Memory B cell (primary cell): ENCODE data around the gene BUB1B.

ENCODE experiments used
- ATAC-seq: fragments of 150-1000 bp; cut with Tn5 transposase; 2 replicates; pipeline ENCODE4 v1.10.0; 2021; ENCODE audit warnings: low read depth, mild to moderate bottlenecking, moderate library complexity
- DNase-seq, 2 donors: peaks; one replicate each; pipeline ENCODE4 v3.0.0; 2022; ENCODE audit warnings: low spot score in 2 of 2
- H3K27ac Mint-ChIP-seq: one replicate; pipeline ENCODE4 v1.8.0; 2022; ENCODE audit warnings: mild to moderate bottlenecking, moderate library complexity, mixed read lengths
- H3K27me3 Mint-ChIP-seq: one replicate; pipeline ENCODE4 v1.8.0; 2022; ENCODE audit warnings: mixed read lengths
- H3K36me3 Mint-ChIP-seq: one replicate; pipeline ENCODE4 v1.8.0; 2022; ENCODE audit warnings: mild to moderate bottlenecking, mixed read lengths
- H3K4me1 Mint-ChIP-seq: one replicate; pipeline ENCODE4 v1.8.0; 2022; ENCODE audit warnings: mixed read lengths
- H3K4me3 Mint-ChIP-seq: one replicate; pipeline ENCODE4 v1.8.0; 2022; ENCODE audit warnings: mild to moderate bottlenecking, moderate library complexity, mixed read lengths
- H3K9me3 Mint-ChIP-seq: one replicate; pipeline ENCODE4 v1.8.0; 2022; ENCODE audit warnings: mixed read lengths

BUB1B gene

GRCh38 chr15:40253167-40253790 lies 92.4 kb downstream of the BUB1B start:
- H3K4me3 Mint-ChIP-seq: peak overlapping the region; percentile 78
- H3K9me3 Mint-ChIP-seq: no peaks in the 10 kb centered on the region
- H3K4me1 Mint-ChIP-seq: peaks cover 11% of the 10 kb centered on the region
- H3K36me3 Mint-ChIP-seq: no peaks in the 10 kb centered on the region
- H3K27me3 Mint-ChIP-seq: peaks cover 11% of the 10 kb centered on the region
- DNase-seq: no peak
- H3K27ac Mint-ChIP-seq: no peak overlapping the region
- no peak for ATAC-seq

- ATAC-seq (no peak), DNase-seq (no peak)
- Mint-ChIP-seq H3K9me3 (no peaks in the 10 kb centered on the region), H3K27me3 (peaks cover 11% of the 10 kb centered on the region), H3K4me3 (no peak overlapping the region), H3K4me1 (peaks cover 11% of the 10 kb centered on the region), H3K27ac (no peak overlapping the region), H3K36me3 (no peaks in the 10 kb centered on the region)
Measured at GRCh38 chr15:40254452-40254851, 93.6 kb downstream of the BUB1B start.

GRCh38 chr15:40255033-40255432 lies 94.2 kb downstream of the BUB1B start:
- Mint-ChIP-seq H3K9me3 (no peaks in the 10 kb centered on the region), H3K36me3 (no peaks in the 10 kb centered on the region), H3K4me3 (no peak overlapping the region), H3K4me1 (peaks cover 11% of the 10 kb centered on the region), H3K27me3 (peaks cover 11% of the 10 kb centered on the region), H3K27ac (no peak overlapping the region)
- ATAC-seq: no peak
- no peak for DNase-seq

- Mint-ChIP-seq H3K27me3 (peaks cover 10% of the 10 kb centered on the region), H3K4me1 (peaks cover 11% of the 10 kb centered on the region), H3K4me3 (no peak overlapping the region), H3K27ac (no peak overlapping the region), H3K9me3 (no peaks in the 10 kb centered on the region), H3K36me3 (no peaks in the 10 kb centered on the region)
- DNase-seq: no peak
- ATAC-seq: no peak
Measured at GRCh38 chr15:40256638-40257235, 95.9 kb downstream of the BUB1B start.

- no peak overlapping the region for H3K27ac Mint-ChIP-seq
- ATAC-seq (no peak), DNase-seq (no peak)
- H3K4me1 Mint-ChIP-seq: peaks cover 11% of the 10 kb centered on the region
- peaks cover 9% of the 10 kb centered on the region for H3K27me3 Mint-ChIP-seq
- no peak overlapping the region for H3K4me3 Mint-ChIP-seq
- H3K9me3 Mint-ChIP-seq: no peaks in the 10 kb centered on the region
- no peaks in the 10 kb centered on the region for H3K36me3 Mint-ChIP-seq
Measured at GRCh38 chr15:40257656-40258450, 97.0 kb downstream of the BUB1B start.

- DNase-seq (no peak), ATAC-seq (no peak)
Measured at GRCh38 chr15:40258544-40258943, 97.7 kb downstream of the BUB1B start.

GRCh38 chr15:40259021-40259420 lies 98.2 kb downstream of the BUB1B start:
- Mint-ChIP-seq H3K27ac (no peak overlapping the region), H3K4me3 (no peak overlapping the region), H3K4me1 (peaks cover under 1% of the 10 kb centered on the region), H3K27me3 (peaks cover 2% of the 10 kb centered on the region), H3K36me3 (no peaks in the 10 kb centered on the region), H3K9me3 (no peaks in the 10 kb centered on the region)
- ATAC-seq: no peak
- no peak for DNase-seq

More at GRCh38 chr15:40258544-40258943, 97.7 kb downstream of the BUB1B start:
- H3K9me3 Mint-ChIP-seq: no peaks in the 10 kb centered on the region
- peaks cover 6% of the 10 kb centered on the region for H3K27me3 Mint-ChIP-seq
- no peak overlapping the region for H3K4me3 Mint-ChIP-seq
- peaks cover 6% of the 10 kb centered on the region for H3K4me1 Mint-ChIP-seq
- H3K36me3 Mint-ChIP-seq: no peaks in the 10 kb centered on the region
- H3K27ac Mint-ChIP-seq: no peak overlapping the region

- Mint-ChIP-seq H3K9me3 (no peaks in the 10 kb centered on the region), H3K27me3 (peaks cover 2% of the 10 kb centered on the region), H3K4me1 (no peaks in the 10 kb centered on the region), H3K4me3 (no peak overlapping the region), H3K27ac (no peak overlapping the region), H3K36me3 (no peaks in the 10 kb centered on the region)
- ATAC-seq (no peak), DNase-seq (no peak)
Measured at GRCh38 chr15:40263024-40263754, 102.3 kb downstream of the BUB1B start.

GRCh38 chr15:40264321-40265153 lies 103.7 kb downstream of the BUB1B start:
- DNase-seq (no peak), ATAC-seq (no peak)
- Mint-ChIP-seq H3K9me3 (no peaks in the 10 kb centered on the region), H3K27me3 (peaks cover 2% of the 10 kb centered on the region), H3K4me1 (no peaks in the 10 kb centered on the region), H3K36me3 (no peaks in the 10 kb centered on the region), H3K4me3 (no peak overlapping the region), H3K27ac (no peak overlapping the region)

- Mint-ChIP-seq H3K9me3 (no peaks in the 10 kb centered on the region), H3K36me3 (no peaks in the 10 kb centered on the region), H3K27ac (no peak overlapping the region), H3K4me1 (no peaks in the 10 kb centered on the region), H3K27me3 (peaks cover 2% of the 10 kb centered on the region), H3K4me3 (no peak overlapping the region)
- ATAC-seq (no peak), DNase-seq (no peak)
Measured at GRCh38 chr15:40265355-40265754, 104.5 kb downstream of the BUB1B start.

GRCh38 chr15:40265875-40266274 lies 105.0 kb downstream of the BUB1B start:
- no peak overlapping the region for H3K27ac Mint-ChIP-seq
- peaks cover 2% of the 10 kb centered on the region for H3K27me3 Mint-ChIP-seq
- no peaks in the 10 kb centered on the region for H3K36me3 Mint-ChIP-seq
- no peak overlapping the region for H3K4me3 Mint-ChIP-seq
- no peaks in the 10 kb centered on the region for H3K4me1 Mint-ChIP-seq
- H3K9me3 Mint-ChIP-seq: no peaks in the 10 kb centered on the region
- no peak for ATAC-seq
- DNase-seq: no peak

GRCh38 chr15:40266828-40267304 lies 106.0 kb downstream of the BUB1B start:
- H3K27me3 Mint-ChIP-seq: peaks cover 2% of the 10 kb centered on the region
- no peak for ATAC-seq
- no peak for DNase-seq
- no peak overlapping the region for H3K4me3 Mint-ChIP-seq
- no peak overlapping the region for H3K27ac Mint-ChIP-seq
- no peaks in the 10 kb centered on the region for H3K4me1 Mint-ChIP-seq
- no peaks in the 10 kb centered on the region for H3K36me3 Mint-ChIP-seq
- H3K9me3 Mint-ChIP-seq: no peaks in the 10 kb centered on the region

GRCh38 chr15:40267670-40268069 lies 106.8 kb downstream of the BUB1B start:
- Mint-ChIP-seq H3K36me3 (no peaks in the 10 kb centered on the region), H3K27ac (no peak overlapping the region), H3K4me1 (no peaks in the 10 kb centered on the region), H3K9me3 (no peaks in the 10 kb centered on the region), H3K4me3 (no peak overlapping the region), H3K27me3 (peaks cover 2% of the 10 kb centered on the region)
- DNase-seq: no peak
- ATAC-seq: no peak
